Keratinocyte (primary cell): ENCODE results near the gene RNU5D-1.

ENCODE experiments used
- EZH2 ChIP-seq: IDR thresholded peaks from one replicate; pipeline ENCODE4 v1.6.1; 2012; ENCODE audit warnings: inconsistent platforms, mild to moderate bottlenecking, low read length, moderate library complexity
- TF ChIP-seq, protein P1 (sequence below), 3 experiments: IDR thresholded peaks in 1 of 3; conservative IDR thresholded peaks in 1 of 3; optimal IDR thresholded peaks in 1 of 3; 2 replicates in 2 of 3; 3 replicates in 1 of 3; pipeline versions ENCODE3 to v1.5.1; 2011; ENCODE audit warnings: low read length in 3 of 3, mild to moderate bottlenecking in 3 of 3, moderate library complexity in 2 of 3, control low read depth in 1 of 3, inconsistent platforms in 1 of 3; ENCODE audit not compliant: insufficient read depth in 2 of 3; ENCODE audit errors: extremely low read depth in 1 of 3

DNA sequence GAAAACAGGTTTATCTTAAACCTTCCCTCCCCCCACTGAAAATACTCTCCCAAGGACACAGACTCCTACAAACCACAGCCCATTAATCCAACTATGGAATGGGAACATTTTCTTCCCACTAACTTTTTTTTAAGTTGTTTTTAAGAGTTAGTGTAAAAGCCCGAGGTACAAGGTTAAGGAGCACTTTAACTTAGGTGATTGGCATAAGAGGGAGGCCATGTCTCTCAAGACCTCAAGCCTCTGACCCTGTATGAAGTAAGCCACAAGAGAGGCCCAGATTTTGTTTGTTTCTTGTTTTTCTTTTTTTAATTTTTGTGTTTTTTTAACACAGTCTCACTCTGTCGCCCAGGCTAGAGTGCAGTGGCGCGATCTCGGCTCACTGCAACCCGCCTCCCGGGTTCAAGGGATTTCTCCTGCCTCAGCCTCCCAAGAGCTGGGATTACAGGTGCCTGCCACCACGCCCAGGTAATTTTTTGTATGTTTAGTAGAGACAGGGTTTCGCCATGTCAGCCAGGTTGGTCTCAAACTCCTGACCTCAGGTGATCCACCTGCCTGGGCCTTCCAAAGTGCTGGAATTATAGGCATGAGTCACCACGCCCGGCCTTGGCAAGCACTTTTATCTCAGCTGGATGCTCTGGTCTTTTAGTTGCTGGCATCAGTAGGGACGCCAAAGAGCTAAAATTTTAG is 42.1 kb downstream of the RNU5D-1 start:
- TF ChIP-seq, protein P1, sequence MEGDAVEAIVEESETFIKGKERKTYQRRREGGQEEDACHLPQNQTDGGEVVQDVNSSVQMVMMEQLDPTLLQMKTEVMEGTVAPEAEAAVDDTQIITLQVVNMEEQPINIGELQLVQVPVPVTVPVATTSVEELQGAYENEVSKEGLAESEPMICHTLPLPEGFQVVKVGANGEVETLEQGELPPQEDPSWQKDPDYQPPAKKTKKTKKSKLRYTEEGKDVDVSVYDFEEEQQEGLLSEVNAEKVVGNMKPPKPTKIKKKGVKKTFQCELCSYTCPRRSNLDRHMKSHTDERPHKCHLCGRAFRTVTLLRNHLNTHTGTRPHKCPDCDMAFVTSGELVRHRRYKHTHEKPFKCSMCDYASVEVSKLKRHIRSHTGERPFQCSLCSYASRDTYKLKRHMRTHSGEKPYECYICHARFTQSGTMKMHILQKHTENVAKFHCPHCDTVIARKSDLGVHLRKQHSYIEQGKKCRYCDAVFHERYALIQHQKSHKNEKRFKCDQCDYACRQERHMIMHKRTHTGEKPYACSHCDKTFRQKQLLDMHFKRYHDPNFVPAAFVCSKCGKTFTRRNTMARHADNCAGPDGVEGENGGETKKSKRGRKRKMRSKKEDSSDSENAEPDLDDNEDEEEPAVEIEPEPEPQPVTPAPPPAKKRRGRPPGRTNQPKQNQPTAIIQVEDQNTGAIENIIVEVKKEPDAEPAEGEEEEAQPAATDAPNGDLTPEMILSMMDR (optimal IDR thresholded peaks at IDR 0.05 in 1 of 3, IDR thresholded peaks at IDR 0.05 in 1 of 3, conservative IDR thresholded peaks at IDR 0.05 in 1 of 3; ENCODE audit: extremely low read depth in 1 of 3, insufficient read depth in 2 of 3, low read length in 3 of 3), result no peak
- no peak for TF ChIP-seq EZH2
